HG03175 (cell line): ENCODE data around the gene ABCA2.

Source experiments
- ATAC-seq: cut with Tn5 transposase; IDR thresholded peaks from one replicate; pipeline ENCODE4 v1.9.1; 2021; ENCODE audit warnings: mild to moderate bottlenecking, moderate library complexity; ENCODE audit not compliant: unreplicated experiment

The ABCA2 gene, protein sequence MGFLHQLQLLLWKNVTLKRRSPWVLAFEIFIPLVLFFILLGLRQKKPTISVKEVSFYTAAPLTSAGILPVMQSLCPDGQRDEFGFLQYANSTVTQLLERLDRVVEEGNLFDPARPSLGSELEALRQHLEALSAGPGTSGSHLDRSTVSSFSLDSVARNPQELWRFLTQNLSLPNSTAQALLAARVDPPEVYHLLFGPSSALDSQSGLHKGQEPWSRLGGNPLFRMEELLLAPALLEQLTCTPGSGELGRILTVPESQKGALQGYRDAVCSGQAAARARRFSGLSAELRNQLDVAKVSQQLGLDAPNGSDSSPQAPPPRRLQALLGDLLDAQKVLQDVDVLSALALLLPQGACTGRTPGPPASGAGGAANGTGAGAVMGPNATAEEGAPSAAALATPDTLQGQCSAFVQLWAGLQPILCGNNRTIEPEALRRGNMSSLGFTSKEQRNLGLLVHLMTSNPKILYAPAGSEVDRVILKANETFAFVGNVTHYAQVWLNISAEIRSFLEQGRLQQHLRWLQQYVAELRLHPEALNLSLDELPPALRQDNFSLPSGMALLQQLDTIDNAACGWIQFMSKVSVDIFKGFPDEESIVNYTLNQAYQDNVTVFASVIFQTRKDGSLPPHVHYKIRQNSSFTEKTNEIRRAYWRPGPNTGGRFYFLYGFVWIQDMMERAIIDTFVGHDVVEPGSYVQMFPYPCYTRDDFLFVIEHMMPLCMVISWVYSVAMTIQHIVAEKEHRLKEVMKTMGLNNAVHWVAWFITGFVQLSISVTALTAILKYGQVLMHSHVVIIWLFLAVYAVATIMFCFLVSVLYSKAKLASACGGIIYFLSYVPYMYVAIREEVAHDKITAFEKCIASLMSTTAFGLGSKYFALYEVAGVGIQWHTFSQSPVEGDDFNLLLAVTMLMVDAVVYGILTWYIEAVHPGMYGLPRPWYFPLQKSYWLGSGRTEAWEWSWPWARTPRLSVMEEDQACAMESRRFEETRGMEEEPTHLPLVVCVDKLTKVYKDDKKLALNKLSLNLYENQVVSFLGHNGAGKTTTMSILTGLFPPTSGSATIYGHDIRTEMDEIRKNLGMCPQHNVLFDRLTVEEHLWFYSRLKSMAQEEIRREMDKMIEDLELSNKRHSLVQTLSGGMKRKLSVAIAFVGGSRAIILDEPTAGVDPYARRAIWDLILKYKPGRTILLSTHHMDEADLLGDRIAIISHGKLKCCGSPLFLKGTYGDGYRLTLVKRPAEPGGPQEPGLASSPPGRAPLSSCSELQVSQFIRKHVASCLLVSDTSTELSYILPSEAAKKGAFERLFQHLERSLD (N-terminal part only)

DNA sequence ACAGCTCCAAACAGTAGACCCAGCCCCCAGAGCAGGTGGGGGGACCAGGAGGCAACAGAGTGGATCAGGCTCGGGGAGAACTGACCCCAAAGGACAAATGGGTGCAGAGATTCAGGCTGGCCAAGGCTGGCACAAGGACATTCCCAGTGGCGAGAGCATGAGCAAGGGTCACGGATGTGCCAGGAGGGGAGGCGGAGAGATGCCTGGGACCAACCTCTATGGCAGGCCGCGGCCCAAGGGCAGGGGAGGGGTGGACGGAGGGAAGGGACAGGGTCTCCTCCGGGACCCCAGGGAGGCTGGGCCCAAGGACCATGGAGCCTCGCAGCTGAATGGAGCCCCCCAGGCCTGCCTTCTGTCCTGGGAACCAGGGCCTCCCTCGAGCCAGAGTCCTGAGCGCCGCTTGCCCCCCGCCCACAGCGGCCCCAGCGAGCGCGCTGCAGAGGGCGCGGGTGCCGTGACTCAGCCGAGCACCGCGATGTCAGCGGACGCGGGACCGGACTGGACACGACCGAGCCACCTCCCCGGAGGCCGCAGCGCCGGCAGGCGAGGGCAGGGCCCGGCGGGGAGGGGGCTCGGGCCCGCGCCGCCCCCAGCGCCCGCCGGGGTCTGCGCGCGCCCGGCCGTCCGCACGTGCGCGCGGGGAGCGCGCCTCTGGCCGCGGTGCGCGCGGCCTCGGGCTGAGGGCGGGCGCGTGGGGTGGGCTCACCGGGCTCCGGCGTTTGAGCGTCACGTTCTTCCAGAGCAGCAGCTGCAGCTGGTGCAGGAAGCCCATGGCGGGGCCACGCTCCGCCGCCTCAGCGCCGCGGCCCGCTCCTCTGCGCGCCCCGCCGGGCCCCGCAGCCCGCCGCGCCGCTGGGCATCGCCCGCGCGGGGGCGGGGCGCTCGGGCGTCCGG, at the start of gene ABCA2:
Gene ABCA2 (minus strand): TSS at position 869 of the 894 bp plus-strand sequence. CDS start 97 bp downstream, at position 772.
- ATAC-seq, result no peak

DNA sequence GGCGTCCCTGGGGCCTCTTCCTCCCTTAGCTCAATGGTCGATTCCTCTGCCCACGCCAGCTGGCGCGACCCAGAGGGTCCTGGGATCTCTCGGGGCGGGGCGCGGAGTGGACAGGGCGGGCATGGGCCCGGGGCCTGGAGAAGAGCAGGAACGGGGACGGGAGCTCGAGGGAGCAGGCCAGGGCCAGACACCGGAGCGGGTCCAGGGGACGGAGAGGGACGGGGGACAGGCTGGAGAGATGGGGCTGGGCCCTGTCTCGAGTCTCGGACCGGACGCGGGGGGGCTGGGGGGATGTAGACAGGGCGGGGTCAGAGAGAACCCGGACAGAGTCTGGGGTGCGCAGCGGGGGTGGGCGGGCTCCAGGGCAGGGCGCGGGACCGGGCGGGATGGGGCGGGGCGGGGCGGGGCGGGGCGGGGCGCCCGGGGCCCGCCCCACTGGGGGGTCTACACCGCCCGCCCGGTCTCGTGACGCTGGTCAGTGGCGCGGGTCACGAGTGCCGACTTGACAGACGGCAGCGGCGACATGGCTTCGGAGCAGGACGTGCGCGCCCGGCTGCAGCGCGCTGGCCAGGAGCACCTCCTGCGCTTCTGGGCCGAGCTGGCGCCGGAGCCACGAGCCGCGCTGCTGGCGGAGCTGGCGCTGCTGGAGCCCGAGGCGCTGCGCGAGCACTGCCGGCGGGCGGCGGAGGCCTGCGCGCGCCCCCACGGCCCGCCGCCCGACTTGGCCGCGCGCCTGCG, 49.1 kb upstream of the ABCA2 start, which contains the start of gene UAP1L1:
Gene UAP1L1 (plus strand): TSS at position 508 of the 738 bp plus-strand sequence. CDS start 16 bp downstream, at position 524.
- ATAC-seq, result peak; percentile 55

DNA sequence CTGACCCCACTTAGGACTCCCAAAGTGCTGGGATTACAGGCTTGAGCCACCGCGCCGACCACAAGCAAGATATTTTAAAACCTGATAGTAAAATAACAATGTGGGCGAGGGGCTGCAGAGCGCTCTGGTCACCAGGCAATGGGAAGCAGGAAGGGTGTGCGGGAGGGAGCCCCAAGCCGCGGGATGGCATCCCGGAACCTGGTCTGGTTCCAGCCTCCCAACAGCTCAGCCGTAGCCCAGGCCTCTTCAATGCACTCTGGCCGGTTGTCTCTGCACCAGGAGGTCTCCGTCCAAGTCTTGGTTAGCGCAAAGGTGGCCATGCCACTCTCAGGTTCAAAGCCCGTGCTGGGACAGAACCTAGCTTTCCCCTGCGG, 48.6 kb upstream of the ABCA2 start:
- no peak for ATAC-seq

DNA sequence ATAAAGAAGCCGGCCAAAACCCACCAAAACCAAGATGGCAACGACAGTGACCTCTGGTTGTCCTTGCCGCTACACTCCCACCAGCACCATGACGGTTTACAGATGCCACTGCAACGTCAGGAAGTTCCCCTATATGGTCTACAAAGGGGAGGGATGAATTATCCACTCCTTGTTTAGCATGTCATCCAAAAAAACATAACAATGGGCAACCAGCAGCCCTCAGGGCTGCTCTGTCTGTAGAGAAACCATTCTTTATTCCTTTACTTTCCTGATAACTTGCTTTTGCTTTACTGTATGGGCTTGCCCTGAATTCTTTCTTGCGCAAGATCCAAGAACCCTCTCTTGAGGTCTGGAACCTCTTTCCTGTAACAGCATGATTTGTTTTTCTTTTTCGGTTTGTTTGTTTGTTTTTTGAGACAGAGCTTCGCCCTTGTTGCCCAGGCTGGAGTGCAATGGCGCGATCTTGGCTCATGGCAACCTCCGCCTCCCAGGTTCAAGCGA, 47.3 kb upstream of the ABCA2 start:
- ATAC-seq, result no peak

DNA sequence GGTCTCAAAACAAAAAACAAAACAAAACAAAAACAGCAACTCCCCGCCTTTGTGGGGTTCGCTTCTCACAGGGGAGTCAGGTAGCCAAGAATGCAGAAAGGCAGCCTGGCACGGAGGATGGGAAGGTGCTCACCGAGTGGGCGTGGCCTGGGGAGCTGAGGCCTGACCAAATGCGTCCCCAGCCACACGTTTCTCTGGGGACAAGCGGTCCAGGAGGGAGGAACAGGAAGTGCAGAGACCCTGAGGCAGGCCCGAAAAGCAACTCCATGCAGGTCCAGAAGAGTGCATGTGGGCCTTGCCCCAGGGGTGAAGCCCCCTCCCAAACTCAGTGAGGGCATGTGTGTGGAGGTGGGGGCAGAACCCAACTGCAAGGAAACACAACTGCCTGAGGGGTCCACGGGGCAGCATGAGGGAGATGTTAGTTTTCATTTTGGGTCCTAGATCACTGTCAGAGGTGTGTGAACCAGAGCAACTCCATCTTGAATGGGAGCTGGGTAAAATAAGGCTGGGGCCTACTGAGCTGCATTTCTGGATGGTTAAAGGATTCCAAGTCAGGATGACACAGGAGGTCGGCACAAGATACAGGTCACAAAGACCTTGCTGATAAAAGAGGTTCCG, 46.7 kb upstream of the ABCA2 start:
- no peak for ATAC-seq

DNA sequence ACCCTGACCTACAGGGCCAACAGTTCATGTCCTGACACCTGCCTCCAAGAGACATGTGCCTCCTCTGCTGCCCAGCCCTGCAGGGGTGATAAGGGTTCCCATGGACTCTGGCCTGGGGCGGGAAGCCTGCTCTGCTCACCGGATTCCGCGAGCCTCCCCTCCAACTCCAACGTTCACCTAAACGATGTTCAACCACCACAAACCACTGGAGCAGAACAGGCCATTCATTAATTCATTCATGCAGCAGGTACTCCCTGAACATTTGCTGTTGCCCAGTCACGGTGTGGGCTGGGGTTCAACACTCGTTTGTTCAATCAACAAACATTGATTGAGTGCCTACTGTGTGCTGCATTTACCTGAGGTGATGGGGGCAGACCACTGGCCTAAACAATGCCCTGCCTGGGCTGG, 46.0 kb upstream of the ABCA2 start:
- ATAC-seq, result no peak

DNA sequence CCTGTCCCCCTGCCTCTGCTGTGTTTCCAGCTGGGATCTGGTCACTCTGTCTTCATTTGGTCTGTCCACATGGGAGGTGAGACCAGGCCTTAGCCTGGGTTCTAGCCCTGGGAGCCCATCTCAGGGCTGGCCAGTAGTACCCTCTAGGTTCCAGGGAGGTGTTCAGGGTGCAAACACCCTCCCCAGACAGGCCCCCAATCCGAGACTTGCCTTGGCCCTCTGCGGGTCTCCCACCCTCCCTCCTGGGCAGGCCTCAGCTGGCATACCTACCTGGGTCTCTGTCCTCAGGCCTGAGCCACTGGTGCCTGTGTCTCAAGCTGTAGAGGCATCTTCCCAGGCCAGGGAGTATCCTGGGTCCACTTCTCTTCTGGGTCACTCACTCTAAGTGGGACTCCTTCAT, 43.2 kb upstream of the ABCA2 start:
- ATAC-seq, result no peak

DNA sequence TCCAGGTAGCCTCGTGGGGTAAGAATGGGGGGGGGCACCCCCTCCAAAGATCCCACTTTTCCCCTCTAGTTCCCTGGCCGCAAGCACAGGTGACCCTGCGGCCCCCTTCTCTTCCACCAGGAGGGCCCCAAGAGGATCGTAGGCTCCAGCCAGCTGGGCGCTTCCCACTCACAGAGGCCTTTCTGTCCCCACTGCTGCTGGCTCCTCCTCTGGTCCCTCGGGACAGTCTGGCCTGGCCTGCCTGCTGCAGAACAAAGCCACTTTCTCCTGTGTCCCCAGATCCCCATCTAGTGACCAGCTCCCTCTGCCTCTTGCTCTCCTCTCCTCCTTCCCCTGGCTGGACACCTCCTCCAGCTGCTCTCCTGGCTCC, 42.9 kb upstream of the ABCA2 start:
- ATAC-seq, result peak; percentile 7

DNA sequence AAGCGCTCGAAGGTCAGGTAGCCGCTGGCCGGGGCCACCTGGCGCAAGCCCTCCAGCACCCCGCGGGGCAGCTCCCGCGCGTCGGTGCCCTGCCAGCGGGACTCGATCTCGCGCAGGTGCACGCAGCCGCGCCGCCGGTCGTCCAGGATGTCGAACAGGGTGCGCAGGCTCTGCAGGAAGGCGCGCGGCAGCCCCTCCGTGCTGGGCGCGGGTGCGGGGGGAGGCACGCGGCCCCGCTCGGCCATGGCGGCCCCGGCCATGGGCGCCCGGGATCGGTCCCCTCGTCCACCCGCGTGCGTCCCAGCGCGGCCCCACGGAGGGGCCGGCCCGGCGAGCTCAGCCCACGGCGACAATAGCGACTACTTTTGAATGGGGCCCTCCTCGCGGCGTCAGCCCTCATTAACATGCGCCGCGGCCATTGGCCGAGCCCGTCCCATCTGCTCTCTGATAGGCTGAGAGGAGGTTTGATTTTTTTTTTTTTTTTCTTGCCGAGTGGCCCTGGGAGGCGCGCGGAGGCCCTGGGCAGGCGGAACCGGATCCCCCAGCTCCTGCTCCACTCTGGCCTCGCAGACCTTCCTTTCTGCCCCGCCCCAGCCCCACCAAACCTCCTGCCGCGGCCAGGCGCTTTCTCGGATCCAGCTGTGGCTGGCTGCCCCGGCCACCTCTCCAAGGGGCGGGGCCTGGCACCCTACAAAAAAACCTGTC, 42.3 kb upstream of the ABCA2 start, which contains the start of gene SAPCD2:
Gene SAPCD2 (minus strand): TSS at position 357 of the 705 bp plus-strand sequence. CDS start 97 bp downstream, at position 260.
- peak; percentile 74 for ATAC-seq

DNA sequence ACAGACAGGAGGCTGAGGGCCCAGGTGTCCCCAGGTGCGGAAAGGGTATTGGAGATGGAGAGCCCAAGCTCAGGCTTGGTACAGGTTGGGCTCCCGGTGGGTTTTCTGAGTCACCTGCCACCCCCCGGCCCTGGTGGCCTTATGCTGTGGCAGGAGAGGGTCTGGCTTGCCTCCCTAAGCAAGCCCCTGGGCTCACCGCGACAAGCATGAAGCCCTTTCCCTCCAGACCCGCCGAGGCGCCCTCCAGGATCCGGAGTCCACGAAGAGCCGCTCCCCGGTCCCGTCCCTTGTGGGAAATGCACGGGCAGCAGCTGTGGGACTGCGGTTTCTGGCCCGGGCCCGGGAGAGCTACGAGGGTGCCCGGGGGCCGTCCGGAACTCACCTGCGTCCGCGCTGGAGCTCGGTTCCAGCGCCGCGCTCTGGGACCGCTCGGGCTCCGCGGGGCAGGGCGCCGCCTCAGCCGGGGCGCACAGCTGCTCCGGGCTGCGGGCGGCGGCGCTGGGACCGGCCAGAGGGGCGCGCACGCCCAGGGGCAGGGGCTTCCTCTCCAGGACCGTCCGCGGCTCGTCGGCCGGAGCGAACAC, 41.6 kb upstream of the ABCA2 start:
- ATAC-seq, result peak; percentile 23

DNA sequence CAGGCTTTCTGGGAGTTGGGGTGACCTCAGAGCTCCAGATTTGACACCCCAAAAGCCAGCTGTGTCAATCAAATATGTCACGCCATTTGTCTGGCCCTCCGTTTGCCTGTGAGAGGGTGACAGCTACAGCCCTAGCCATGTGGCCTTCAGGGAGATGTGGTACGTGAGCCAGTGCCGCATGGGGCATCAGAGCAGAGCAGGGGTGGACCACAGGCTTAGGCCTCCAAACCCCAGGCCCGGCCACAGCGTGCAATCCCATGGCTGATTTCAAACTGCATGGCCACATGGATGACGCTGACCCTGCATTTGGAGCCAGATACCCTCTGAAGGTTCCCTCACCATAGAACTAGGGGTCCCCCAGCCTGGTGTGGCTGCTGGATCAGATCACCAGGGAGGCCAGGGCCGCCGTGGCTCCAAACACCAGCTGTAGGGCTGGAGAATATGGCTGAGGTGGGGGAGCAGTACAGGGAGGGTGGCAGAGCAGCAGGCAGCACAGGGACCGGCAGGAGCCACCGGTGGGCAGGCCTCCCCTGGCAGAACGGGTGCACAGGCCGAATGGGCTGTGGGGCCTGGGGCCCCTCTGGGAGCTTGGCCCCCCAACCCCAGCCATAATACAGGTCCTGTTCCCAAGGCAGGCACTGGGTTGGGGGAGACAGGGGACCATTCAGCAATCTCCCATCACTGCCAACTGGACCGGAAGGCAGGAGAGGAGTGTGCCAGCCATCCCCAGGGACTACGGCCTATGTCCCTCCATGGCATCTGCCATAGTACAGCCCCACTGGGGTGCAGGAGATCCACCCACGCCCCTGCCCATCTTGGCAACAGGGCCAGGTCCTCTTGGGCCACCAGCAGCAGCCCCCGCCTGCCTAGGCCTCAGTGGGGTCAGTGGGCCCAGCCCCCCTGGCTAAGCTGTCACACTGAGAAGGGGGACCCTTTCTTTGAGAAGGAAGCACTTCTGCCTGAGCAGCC, 40.8 kb upstream of the ABCA2 start:
- ATAC-seq, result no peak

DNA sequence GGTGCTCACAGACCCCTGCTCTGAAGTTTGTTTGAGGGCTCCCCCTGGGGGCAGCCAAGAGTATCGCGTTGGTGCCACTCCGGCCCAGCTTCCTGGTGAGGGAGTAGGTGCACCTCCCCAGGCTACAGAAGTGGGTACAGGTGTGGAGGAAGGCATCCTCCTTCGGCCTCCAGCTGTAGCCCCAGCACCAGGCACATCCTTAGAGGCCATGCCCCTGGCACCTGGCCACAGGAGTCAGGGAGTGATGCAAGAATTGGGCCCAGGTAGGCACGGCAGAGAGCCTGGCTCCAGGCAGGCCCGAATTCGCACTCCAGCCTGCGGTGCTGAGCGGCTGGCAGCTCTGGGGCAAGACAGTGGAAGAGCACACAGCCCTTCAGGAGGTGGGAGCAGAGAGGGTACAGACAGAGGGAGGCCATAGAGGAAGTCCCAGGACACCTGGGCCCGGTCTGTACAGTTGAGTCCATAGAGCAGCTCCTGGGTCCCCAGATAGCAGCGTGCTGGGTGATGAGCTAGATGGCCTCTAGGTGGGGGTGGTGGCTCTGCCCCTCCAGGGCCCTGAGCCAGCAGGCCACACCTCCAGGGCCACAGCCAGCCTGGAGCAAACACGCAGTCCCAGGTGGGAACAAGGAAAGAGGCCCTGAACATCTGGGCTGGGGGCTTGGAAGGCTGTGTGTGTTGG, 40.0 kb upstream of the ABCA2 start:
- ATAC-seq, result no peak

DNA sequence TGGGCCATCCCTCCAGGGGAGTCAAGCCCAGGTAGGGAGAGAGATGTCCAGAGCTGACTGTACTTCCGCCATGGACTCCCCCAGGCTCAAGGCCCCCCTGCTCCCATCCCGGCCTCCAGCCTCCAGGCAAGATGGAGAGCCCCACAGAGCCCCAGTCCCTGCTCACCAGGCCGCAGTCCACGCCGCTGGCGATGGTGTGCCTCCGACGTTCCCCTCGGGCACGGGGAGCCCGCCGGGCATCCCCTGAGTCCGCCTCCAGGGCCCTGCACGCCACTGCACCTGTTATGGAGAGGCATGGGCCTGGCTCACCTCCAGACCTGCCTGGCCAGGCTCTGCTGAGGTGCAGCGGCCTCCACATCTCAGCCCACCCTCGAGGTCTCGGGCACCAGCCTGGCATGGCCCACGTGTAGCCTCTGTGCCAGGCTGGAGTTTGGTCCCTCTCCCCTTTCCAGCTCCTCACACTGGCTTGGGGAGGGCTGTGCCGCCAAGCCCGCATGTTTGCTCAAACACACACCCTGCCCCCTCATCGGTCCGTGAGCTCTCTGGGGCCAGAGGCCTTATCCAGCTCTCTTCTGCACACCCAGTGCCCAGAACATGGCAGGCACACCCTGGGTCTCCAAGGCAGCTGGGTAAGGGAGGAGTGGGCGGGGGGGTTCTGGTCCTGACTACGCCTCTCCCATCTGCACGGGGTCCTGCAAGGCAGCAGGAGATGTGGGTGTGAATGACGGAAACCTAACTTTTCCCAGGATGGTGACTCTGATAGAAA, 38.2 kb upstream of the ABCA2 start:
- no peak for ATAC-seq

DNA sequence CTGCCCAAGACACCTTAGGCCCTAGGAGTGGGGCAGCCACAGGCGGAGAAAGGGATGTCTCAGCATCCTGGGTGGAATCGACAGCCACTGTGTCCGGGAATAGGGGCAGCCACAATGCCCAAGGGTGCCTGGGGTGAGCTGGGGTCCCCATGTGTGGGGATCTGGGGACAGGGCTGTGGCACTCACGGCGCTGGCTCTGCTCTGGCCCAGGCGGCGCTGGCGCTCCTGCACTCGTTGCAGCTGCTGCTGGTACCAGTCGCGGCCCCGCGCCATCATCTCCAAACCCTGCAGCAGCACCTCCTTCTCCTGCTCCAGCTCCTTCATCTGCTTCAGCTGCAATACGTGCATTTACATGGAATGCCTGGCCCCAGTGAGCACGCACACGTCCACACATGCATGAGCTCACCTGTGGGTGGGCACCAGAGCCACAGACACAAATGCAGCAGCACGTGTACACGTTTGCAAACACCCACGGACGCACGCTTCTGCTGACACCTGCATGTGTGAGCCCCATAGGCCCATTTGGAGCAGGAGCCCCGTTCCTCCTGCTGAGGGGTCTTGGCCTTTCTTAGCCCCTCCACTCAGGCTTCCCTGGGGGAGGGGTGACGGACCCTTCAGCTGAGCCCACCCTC, 37.4 kb upstream of the ABCA2 start:
- ATAC-seq, result no peak

DNA sequence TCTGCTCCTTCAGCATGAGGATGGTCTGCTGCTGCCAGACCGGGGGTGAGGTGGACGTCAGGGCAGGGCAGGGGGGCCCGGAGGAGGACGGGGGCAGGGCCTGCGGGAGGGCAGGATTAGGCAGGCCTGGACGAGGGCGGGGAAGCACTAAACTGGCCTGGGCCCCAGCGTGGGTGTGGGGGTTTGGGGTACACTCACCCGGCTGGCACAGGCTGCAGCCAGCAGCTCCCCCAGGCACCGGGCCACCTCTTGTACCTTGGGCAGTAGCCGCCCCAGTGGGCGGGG, 36.8 kb upstream of the ABCA2 start:
- no peak for ATAC-seq
